HG03064 (cell line): ENCODE measurements around the gene SLC16A10.
"Not testable (repeated sequence)": the region's sequence is repeated elsewhere in the genome, so short reads cannot be mapped to it uniquely, and the experiment has no call there.

Source experiments
- ATAC-seq: cut with Tn5 transposase; IDR thresholded peaks from one replicate; pipeline ENCODE4 v1.9.1; 2021; ENCODE audit warnings: low read depth; ENCODE audit not compliant: unreplicated experiment

The SLC16A10 gene

DNA sequence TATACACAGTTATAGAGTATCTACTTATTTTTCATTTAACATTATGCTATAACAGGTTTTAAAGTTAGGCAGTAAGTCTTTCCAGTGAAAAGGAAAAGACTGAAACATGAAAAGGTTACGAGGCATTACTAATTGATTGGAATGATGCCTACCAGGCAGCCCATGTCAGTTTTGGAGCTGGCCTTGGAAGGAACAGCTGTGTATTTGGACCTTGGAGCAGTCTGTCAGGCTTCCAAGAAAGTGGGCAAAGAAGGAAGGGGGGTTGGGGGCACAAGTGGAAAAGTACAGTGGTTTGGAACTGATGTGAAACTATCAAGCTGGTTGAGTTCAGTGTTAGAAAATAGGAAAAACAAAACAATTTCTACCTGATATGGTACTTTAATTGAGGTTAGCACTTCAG is 41.7 kb downstream of the SLC16A10 start:
- no peak for ATAC-seq

DNA sequence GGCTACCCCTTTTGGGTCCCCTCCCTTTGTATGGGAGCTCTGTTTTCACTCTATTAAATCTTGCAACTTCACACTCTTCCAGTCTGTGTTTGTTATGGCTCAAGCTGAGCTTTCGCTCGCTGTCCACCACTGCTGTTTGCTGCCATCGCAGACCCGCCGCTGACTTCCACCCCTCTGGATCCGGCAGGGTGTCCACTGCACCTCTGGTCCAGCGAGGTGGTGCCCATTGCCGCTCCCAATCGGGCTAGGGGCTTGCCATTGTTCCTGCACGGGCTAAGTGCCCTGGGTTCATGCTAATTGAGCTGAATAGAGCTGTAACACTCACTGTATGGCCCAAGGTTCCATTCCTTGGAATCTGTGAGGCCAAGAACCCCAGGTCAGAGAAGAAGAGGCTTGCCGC is 43.7 kb downstream of the SLC16A10 start:
- not testable (repeated sequence) for ATAC-seq

GRCh38 chr6:111132669-111133068 is 45.4 kb downstream of the SLC16A10 start:
- ATAC-seq = not testable (repeated sequence)

- not testable (repeated sequence) for ATAC-seq
Measured at GRCh38 chr6:111134236-111134869, 47.0 kb downstream of the SLC16A10 start.

GRCh38 chr6:111137489-111138093 is 50.3 kb downstream of the SLC16A10 start:
- not testable (repeated sequence) for ATAC-seq

DNA sequence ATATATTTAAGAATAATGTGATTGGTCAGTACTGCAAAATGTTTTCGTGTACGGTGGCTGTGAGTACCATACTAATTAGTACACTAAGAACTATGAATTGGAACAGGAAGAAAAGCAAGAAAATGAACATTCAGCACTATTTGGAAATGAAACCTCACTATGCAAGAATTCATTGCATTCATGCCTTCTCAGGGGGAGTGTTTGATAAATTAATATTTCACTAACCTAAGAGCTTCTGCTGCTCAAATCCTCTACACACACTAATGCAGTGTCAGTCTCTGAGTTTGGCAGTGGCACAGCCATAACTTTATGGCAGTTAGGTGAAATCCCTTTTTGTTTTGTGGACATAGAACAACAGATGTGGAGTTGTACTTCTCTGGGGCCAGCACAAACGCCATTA is 60.1 kb downstream of the SLC16A10 start:
- ATAC-seq = no peak

DNA sequence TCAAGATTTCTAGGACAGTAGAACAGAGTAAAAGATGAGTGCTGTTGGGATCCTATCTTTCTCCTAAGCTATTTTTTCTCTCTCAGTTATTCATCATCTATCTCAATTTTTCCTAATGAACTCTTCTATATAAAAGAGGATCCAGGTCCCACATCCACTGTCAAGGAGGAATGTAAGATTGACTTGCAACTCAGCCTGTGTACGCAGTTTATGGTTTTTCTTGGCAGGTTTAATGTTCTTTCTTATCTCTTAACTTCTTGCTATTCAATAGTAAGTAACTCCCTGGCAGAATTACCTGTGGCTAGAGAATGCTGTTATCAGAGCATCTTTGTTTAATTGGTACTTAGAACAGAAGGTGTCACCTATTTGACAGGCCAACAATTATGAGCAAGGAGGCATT is 60.8 kb downstream of the SLC16A10 start:
- ATAC-seq = no peak

- no peak for ATAC-seq
Measured at GRCh38 chr6:111150577-111150976, 63.3 kb downstream of the SLC16A10 start.

DNA sequence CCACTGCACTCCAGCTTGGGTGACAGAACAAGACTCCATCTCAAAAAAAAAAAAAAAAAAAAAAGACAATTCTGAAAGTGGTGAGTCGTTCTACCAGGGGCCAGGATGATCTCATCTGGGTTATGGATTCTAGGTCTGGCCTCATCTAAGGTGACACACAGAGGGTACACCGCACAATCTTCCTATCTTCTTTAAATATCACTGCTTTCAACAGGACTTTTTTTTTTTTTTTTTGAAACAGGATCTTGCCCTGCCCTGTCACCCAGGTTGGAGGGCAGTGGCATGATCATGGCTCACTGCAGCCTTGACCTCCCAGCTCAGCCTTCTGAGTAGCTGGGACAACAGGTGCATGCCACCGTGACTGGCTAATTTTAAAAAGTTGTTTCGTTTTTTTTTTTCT is 67.7 kb downstream of the SLC16A10 start:
- ATAC-seq = no peak

DNA sequence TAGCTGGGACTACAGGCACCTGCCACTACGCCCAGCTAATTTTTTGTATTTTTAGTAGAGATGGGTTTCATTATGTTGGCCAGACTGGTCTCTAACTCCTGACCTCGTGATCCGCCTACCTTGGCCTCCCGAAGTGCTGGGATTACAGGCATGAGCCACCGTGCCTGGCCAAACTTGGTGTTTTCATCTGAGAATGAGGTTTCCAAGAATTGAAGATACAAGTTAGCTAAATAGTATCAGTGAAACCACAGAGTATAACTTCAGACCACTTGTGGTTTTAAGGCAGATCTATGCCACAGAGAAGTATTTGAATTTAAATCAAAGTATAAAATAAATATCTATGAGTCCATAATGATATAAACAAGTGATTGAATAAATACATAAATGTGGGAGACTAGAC is 70.1 kb downstream of the SLC16A10 start:
- no peak for ATAC-seq

DNA sequence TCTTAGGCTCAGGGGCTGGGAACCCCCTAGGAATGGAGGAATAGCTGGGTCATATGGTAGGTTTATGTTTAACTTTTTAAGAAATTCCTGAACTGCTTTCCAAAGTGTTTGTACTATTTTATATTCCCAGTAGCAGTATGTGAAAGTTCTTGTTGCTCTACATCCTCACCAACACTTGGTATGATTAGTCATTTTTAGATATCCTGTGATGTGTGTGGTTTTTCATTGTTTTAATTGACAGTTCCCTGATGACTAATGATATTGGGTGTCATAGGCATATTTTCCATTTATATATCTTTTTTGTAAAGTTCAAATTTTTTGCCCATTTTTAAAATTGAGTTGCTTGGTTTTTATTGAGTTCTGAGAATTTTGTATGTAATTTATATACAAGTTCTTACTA is 72.3 kb downstream of the SLC16A10 start:
- ATAC-seq = no peak

- ATAC-seq = no peak
Measured at GRCh38 chr6:111161650-111162049, 74.3 kb downstream of the SLC16A10 start.

DNA sequence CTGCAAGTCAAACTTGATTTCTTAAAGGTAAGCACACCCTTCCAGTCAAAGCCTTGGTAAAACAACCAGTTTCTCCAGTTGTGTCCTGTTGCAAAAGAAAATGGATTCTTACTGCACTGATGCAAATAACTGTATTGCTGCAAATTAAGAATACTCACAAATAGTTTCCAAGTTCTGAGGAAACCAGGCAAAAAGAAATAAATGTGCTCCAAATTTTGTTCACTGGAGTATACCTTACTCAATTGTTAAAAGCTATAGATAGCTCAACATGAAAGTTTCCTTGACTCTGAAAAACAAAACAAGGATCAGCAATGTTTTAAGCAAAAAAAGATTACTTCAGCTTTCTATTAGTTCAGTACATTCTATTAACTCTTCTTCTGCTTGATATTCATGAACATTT is 75.2 kb downstream of the SLC16A10 start:
- no peak for ATAC-seq

DNA sequence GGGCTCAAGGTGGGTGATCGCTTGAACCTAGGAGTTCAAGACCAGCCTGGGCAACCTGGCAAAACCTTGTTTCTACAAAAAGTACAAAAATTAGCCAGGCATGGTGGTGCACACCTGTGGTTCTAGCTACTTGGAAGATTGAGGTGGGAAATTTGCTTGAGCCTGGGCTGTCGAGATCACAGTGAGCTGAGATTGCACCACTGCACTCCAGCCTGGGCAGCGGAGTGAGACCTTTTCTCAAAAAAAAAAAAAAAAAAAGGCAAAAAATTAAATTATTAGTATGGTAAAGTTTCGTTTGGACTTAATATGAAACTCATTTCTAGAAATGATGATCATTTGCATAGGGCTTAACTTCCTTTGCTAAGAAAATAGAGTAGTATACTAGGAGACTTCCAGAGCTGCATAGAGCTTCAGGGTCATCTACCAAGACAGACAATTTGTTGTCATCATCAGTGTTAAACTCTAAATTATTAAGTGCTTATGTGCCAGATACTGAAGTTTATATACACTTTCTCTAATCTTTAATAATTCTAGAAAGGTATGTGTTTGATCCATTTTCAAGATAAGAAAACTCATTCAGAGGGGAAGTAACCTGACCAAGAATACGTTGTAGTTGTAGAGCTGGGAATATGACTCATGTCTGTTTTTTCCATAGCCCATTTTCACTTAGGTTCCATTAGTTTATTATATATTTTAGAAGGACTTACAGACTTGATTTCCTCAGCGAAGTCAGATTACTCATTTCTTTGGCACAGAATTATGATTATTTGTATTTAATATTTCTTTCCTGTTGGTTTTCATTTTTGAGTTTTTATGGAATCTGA is 84.5 kb downstream of the SLC16A10 start:
- ATAC-seq = peak; percentile 76

- no peak for ATAC-seq
Measured at GRCh38 chr6:111172563-111172962, 85.3 kb downstream of the SLC16A10 start.

DNA sequence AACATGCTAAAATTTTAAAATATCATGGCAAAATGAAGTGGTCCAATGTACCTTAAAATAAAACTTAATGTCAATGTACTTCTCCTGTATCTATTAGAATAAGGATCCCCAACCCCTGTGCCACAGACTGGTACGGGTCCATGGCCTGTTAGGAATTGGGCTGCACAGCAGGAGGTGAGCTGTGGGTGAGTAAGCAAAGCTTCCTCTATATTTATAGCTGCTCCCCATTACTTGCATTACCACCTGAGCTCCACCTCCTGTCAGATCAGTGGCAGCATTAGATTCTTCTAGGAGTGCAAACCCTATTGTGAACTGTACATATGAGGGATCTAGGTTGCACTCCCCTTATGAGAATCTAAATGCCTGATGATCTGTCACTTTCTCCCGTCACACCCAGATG is 86.0 kb downstream of the SLC16A10 start:
- no peak for ATAC-seq

DNA sequence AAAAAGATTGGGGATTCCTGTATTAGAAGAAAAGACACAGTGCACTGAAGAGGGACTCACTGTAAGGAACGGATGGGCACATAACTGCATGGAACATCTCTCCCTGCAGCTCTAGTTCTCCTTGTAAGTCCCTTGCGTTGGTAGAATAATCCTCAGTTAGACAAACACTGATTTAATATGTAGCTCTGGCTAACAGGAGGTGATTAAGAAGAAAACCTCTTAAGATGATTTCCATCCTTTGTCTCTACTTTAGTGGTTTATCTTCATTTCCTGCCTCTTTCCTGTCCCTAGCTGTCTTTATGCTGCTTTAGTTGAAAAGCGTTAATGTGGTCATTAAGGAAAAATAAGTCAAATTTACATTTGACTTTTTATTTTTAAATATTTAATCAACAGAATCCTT is 86.6 kb downstream of the SLC16A10 start:
- no peak for ATAC-seq

- no peak for ATAC-seq
Measured at GRCh38 chr6:111175109-111175508, 87.8 kb downstream of the SLC16A10 start.

- no peak for ATAC-seq
Measured at GRCh38 chr6:111176038-111176759, 88.9 kb downstream of the SLC16A10 start.

GRCh38 chr6:111176760-111177099 is 89.4 kb downstream of the SLC16A10 start:
- no peak for ATAC-seq

- no peak for ATAC-seq
Measured at GRCh38 chr6:111177131-111177530, 89.8 kb downstream of the SLC16A10 start.
